GM10847 (cell line): ENCODE measurements around the gene PRLHR.

Experiments used
- POLR2A ChIP-seq: IDR thresholded peaks from 2 replicates; pipeline ENCODE4 v1.6.1; 2011; ENCODE audit not compliant: insufficient read length; ENCODE audit errors: extremely low read depth

The PRLHR gene

GRCh38 chr10:118594392-118595063 lies 920 bp downstream of the PRLHR start:
- no peak for TF ChIP-seq POLR2A

- no peak for TF ChIP-seq POLR2A
These were observed 2.6 kb downstream of the PRLHR start for GRCh38 chr10:118592675-118593330.

GRCh38 chr10:118590334-118590733 lies 5.1 kb downstream of the PRLHR start:
- no peak for TF ChIP-seq POLR2A

GRCh38 chr10:118587881-118588651 lies 7.4 kb downstream of the PRLHR start:
- TF ChIP-seq POLR2A: no peak

- no peak for TF ChIP-seq POLR2A
These were observed 8.5 kb downstream of the PRLHR start for GRCh38 chr10:118586911-118587310.

GRCh38 chr10:118585794-118586193 lies 9.7 kb downstream of the PRLHR start:
- TF ChIP-seq POLR2A: no peak

- TF ChIP-seq POLR2A: no peak
These were observed 10.2 kb downstream of the PRLHR start for GRCh38 chr10:118585234-118585633.

GRCh38 chr10:118584181-118584954 lies 11.1 kb downstream of the PRLHR start:
- no peak for TF ChIP-seq POLR2A

GRCh38 chr10:118583611-118584010 lies 11.8 kb downstream of the PRLHR start:
- no peak for TF ChIP-seq POLR2A

GRCh38 chr10:118582511-118582910 lies 12.9 kb downstream of the PRLHR start:
- TF ChIP-seq POLR2A: no peak

GRCh38 chr10:118581340-118581739 lies 14.1 kb downstream of the PRLHR start:
- no peak for TF ChIP-seq POLR2A

GRCh38 chr10:118580702-118581101 lies 14.7 kb downstream of the PRLHR start:
- TF ChIP-seq POLR2A: no peak

GRCh38 chr10:118573512-118573911 lies 21.9 kb downstream of the PRLHR start:
- no peak for TF ChIP-seq POLR2A

- no peak for TF ChIP-seq POLR2A
These were observed 23.0 kb downstream of the PRLHR start for GRCh38 chr10:118572256-118573041.

- no peak for TF ChIP-seq POLR2A
These were observed 24.3 kb downstream of the PRLHR start for GRCh38 chr10:118571123-118571522.
